Activated naive CD8-positive, alpha-beta T cell treated with anti-CD3 and anti-CD28 coated beads, Interleukin-2, amount 10 ng/mL, durations not matched to agents 7 days and 5 days (primary cell): Measurements from ENCODE around the gene NFE2. TPM values are rescaled to one million over a fixed set of nuclear protein-coding genes. Genes with fewer than 3 reads are reported as not detected.

Experiments used
- ATAC-seq: fragments of 150-1000 bp; cut with Tn5 transposase; one replicate; pipeline ENCODE4 v1.10.0; 2021; ENCODE audit warnings: low read depth, moderate library complexity
- POLR2A ChIA-PET: fragments of 350-600 bp; sonication (Branson Sonifier 250); formaldehyde crosslinking; loops from one replicate; lab custom pipeline; 2021; ENCODE audit warnings: antibody characterized with exemption; lab: Charles Lee
- DNase-seq: peaks from one replicate; pipeline ENCODE4 v3.0.0; 2021
- H3K27ac Mint-ChIP-seq: one replicate; pipeline ENCODE4 v1.8.0; 2022; ENCODE audit warnings: mild to moderate bottlenecking, mixed read lengths
- H3K27me3 Mint-ChIP-seq: one replicate; pipeline ENCODE4 v1.8.0; 2022; ENCODE audit warnings: mild to moderate bottlenecking, moderate library complexity, mixed read lengths
- H3K36me3 Mint-ChIP-seq: one replicate; pipeline ENCODE4 v1.8.0; 2021; ENCODE audit warnings: mild to moderate bottlenecking, mixed read lengths
- H3K4me1 Mint-ChIP-seq: one replicate; pipeline ENCODE4 v1.8.0; 2021; ENCODE audit warnings: mixed read lengths
- H3K4me3 Mint-ChIP-seq: one replicate; pipeline ENCODE4 v1.8.0; 2022; ENCODE audit warnings: mild to moderate bottlenecking, moderate library complexity, mixed read lengths
- H3K9me3 Mint-ChIP-seq: one replicate; pipeline ENCODE4 v1.8.0; 2021; ENCODE audit warnings: mixed read lengths
- microRNA-seq: library from miRNA; unstranded; fragments of <30 nt; microRNA quantifications from one replicate; pipeline ENCODE4 v1.2.0, GENCODE V29; 2022
- total RNA-seq, 2 experiments: library from RNA; stranded (reverse); gene quantifications; one replicate each; pipeline ENCODE4 v1.2.3, GENCODE V29; 2021

The NFE2 gene
- total RNA-seq, 2 experiments from 2014 or later, result not detected

GRCh38 chr12:54246011-54246641, 54.7 kb downstream of the NFE2 start:
- no peak overlapping the region for H3K27ac Mint-ChIP-seq
- POLR2A ChIA-PET, result no interaction called here
- H3K36me3 Mint-ChIP-seq, result peaks cover 31% of the 10 kb centered on the region
- ATAC-seq (no peak), DNase-seq (no peak)
- H3K9me3 Mint-ChIP-seq, result no peaks in the 10 kb centered on the region
- no peaks in the 10 kb centered on the region for H3K27me3 Mint-ChIP-seq
- H3K4me1 Mint-ChIP-seq, result peaks cover 8% of the 10 kb centered on the region
- no peak overlapping the region for H3K4me3 Mint-ChIP-seq

Small RNA genes lying within 50 kb of the gene (microRNA-seq; reads per million reads assigned to microRNA genes)
- 153 reads per million, percentile 61 among the genes with 10 or more reads in this experiment for gene MIR148B

Other genes starting within 250 kb of the NFE2 start
- gene HOXC4, start 247.2 kb downstream of the NFE2 start, total RNA-seq, result 1 to 10 TPM; 1.2 to 1.5 TPM
- 10 to 100 TPM; 23.9 to 24.4 TPM for gene SMUG1, start 112.0 kb downstream of the NFE2 start, total RNA-seq
- gene CBX5, start 20.9 kb downstream of the NFE2 start, total RNA-seq, result 100 to 1,000 TPM; 113 TPM
- gene HNRNPA1, start 20.3 kb downstream of the NFE2 start, total RNA-seq, result 1,000 to 10,000 TPM; 1,247 to 1,279 TPM
- gene COPZ1, start 24.1 kb upstream of the NFE2 start, total RNA-seq, result 10 to 100 TPM; 93.1 to 94.6 TPM
- under 1 TPM; 0.39 to 0.65 TPM for gene GPR84, start 63.5 kb upstream of the NFE2 start, total RNA-seq
- 1 to 10 TPM; 1.4 to 2.0 TPM for gene ZNF385A, start 83.7 kb upstream of the NFE2 start, total RNA-seq
- 10 to 100 TPM; 84.5 to 90.6 TPM for gene ITGA5, start 118.3 kb upstream of the NFE2 start, total RNA-seq
- 1 to 10 TPM; 7.4 to 9.3 TPM for gene GTSF1, start 172.6 kb upstream of the NFE2 start, total RNA-seq
- 100 to 1,000 TPM; 148 to 149 TPM for gene NCKAP1L, start 196.7 kb upstream of the NFE2 start, total RNA-seq
- gene PDE1B, start 248.6 kb upstream of the NFE2 start, total RNA-seq, result 10 to 100 TPM; 19.6 to 20.5 TPM